WTC11 (cell line): ENCODE results near the gene TBX2.

Experiments
- CREB1 ChIP-seq: sonication (generic); formaldehyde crosslinking; IDR thresholded peaks from 2 replicates; pipeline ENCODE4 v1.8.0; 2023; ENCODE audit warnings: mild to moderate bottlenecking, missing genetic modification reagents
- TEAD1 ChIP-seq: sonication (generic); formaldehyde crosslinking; IDR thresholded peaks from 2 replicates; pipeline ENCODE4 v1.8.0; 2022; ENCODE audit warnings: mild to moderate bottlenecking, missing genetic modification reagents
- TF ChIP-seq, protein P1 (sequence below): fragments of 200-600 bp; IDR thresholded peaks from 2 replicates; pipeline ENCODE4 v1.8.0; 2022; ENCODE audit warnings: antibody characterized with exemption
- TF ChIP-seq, protein P2 (sequence below): sonication (generic); formaldehyde crosslinking; IDR thresholded peaks from 2 replicates; pipeline ENCODE4 v1.8.0; 2022; ENCODE audit warnings: mild to moderate bottlenecking, missing genetic modification reagents

DNA sequence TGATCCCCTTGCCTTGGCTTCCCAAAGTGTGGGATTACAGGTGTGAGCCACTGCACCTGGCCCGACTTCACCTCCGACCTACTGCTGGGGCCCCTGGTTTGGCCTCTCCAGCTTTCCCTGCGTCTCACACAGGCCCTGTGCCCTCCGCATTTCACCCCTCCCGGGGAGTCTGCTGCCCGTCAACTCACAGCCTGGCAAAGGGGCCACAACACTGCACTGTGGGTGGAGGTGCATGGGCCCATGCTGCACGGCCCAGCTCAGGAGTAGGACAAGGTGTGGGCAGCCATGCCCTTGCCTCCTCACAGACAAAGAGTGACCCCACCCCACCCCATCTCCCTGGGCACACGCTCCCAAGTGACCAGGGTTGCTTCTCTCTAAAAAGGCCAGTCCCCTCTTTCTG, 12.6 kb upstream of the TBX2 start:
- TF ChIP-seq, protein P1, sequence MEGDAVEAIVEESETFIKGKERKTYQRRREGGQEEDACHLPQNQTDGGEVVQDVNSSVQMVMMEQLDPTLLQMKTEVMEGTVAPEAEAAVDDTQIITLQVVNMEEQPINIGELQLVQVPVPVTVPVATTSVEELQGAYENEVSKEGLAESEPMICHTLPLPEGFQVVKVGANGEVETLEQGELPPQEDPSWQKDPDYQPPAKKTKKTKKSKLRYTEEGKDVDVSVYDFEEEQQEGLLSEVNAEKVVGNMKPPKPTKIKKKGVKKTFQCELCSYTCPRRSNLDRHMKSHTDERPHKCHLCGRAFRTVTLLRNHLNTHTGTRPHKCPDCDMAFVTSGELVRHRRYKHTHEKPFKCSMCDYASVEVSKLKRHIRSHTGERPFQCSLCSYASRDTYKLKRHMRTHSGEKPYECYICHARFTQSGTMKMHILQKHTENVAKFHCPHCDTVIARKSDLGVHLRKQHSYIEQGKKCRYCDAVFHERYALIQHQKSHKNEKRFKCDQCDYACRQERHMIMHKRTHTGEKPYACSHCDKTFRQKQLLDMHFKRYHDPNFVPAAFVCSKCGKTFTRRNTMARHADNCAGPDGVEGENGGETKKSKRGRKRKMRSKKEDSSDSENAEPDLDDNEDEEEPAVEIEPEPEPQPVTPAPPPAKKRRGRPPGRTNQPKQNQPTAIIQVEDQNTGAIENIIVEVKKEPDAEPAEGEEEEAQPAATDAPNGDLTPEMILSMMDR = no peak
- no peak for TF ChIP-seq TEAD1 (CRISPR knock-in tag)
- no peak for TF ChIP-seq CREB1
- TF ChIP-seq, protein P2, sequence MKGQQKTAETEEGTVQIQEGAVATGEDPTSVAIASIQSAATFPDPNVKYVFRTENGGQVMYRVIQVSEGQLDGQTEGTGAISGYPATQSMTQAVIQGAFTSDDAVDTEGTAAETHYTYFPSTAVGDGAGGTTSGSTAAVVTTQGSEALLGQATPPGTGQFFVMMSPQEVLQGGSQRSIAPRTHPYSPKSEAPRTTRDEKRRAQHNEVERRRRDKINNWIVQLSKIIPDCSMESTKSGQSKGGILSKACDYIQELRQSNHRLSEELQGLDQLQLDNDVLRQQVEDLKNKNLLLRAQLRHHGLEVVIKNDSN = no peak
